SU-DHL-6 (cell line): ENCODE measurements around the gene NCAPH2.

Experiments used
- EZH2phosphoT487 ChIP-seq: fragments of 200-600 bp; sonication (generic), shearing (Covaris generic); conservative IDR thresholded peaks from 2 replicates; pipeline ENCODE4 v1.6.1; 2018; ENCODE audit warnings: mild to moderate bottlenecking, antibody characterized with exemption, low read length, moderate library complexity, mixed read lengths
- TF ChIP-seq, protein P1 (sequence below): fragments of 200-600 bp; sonication (generic); IDR thresholded peaks from one replicate; pipeline ENCODE4 v1.5.1; 2017; ENCODE audit warnings: antibody characterized with exemption, mild to moderate bottlenecking, low read length, moderate library complexity; ENCODE audit not compliant: insufficient read depth, poor library complexity, severe bottlenecking

- TF ChIP-seq, protein P1, sequence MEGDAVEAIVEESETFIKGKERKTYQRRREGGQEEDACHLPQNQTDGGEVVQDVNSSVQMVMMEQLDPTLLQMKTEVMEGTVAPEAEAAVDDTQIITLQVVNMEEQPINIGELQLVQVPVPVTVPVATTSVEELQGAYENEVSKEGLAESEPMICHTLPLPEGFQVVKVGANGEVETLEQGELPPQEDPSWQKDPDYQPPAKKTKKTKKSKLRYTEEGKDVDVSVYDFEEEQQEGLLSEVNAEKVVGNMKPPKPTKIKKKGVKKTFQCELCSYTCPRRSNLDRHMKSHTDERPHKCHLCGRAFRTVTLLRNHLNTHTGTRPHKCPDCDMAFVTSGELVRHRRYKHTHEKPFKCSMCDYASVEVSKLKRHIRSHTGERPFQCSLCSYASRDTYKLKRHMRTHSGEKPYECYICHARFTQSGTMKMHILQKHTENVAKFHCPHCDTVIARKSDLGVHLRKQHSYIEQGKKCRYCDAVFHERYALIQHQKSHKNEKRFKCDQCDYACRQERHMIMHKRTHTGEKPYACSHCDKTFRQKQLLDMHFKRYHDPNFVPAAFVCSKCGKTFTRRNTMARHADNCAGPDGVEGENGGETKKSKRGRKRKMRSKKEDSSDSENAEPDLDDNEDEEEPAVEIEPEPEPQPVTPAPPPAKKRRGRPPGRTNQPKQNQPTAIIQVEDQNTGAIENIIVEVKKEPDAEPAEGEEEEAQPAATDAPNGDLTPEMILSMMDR: no peak
- TF ChIP-seq EZH2phosphoT487: no peak
Measured at GRCh38 chr22:50473855-50474671, 34.0 kb upstream of the NCAPH2 start.
